Measurements from ENCODE around the gene ECT2L. TPM values are rescaled to one million over a fixed set of nuclear protein-coding genes. Genes with fewer than 3 reads are reported as not detected.

The ECT2L gene
- total RNA-seq, 2 donors from 2014 or later, result not detected

DNA sequence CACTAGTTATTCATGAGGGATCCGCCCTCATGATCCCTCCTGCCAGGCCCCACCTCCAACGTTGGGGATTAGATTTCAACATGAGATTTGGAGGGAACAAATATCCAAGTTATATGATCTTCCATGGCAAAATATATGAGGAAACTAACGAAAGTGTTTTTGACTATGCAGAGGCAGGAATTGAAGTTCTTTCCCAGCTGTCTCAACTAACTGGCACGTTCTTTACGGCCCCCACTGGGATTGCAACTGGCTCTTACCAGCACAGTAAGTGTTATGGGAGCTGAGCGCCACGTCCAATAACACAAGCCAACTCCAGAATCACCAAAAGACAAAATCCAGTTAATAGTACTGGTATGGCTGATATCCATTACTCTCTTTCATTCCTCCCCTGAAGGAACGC lies 66.6 kb downstream of the ECT2L start:
- Histone ChIP-seq H3K9me3 (no peaks in the 10 kb centered on the region), H3K27me3 (replicated peaks; ENCODE audit: insufficient read depth) (no peaks in the 10 kb centered on the region), H3K27ac (no peak overlapping the region), H3K36me3 (no peaks in the 10 kb centered on the region), H3K4me3 (no peak overlapping the region), H3K4me1 (ENCODE audit: control insufficient read depth in 1 of 2, low read depth in 2 of 2) (peaks cover 0 to 13% of the 10 kb centered on the region in 2 donors)
- no peak for TF ChIP-seq CTCF (IDR thresholded peaks at IDR 0.05)
- no peak for ATAC-seq (ENCODE audit: insufficient number of reproducible peaks, low FRiP score, low read depth)
- DNase-seq (ENCODE audit: low spot score), result no peak

DNA sequence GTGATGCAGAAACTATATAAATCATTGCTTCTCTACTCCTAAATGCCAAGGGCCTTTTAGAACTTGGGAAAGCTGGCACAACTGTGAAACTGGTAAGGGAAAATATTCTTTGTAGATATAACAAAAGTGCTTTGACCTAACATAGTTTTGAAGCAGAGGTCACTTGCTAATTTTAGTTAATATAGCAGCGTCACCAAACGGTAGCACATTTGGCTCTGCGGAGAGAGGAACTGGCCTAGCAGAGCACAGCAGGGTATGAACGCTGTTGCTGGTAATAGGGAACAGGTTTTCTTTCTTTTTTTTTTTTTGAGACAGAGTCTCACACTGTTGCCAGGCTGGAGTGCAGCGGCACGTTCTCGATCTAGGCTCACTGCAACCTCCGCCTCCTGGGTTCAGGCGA lies 67.4 kb downstream of the ECT2L start:
- no peaks in the 10 kb centered on the region for H3K27me3 ChIP-seq (replicated peaks; ENCODE audit: insufficient read depth)
- ATAC-seq (ENCODE audit: insufficient number of reproducible peaks, low FRiP score, low read depth) (no peak), DNase-seq (ENCODE audit: low spot score) (no peak)
- H3K9me3 ChIP-seq, result no peaks in the 10 kb centered on the region
- TF ChIP-seq CTCF (IDR thresholded peaks at IDR 0.05), result no peak
- H3K36me3 ChIP-seq, result no peaks in the 10 kb centered on the region
- H3K4me3 ChIP-seq, result no peak overlapping the region
- H3K27ac ChIP-seq, result no peak overlapping the region
- H3K4me1 ChIP-seq (ENCODE audit: control insufficient read depth in 1 of 2, low read depth in 2 of 2), result peaks cover 3 to 13% of the 10 kb centered on the region in 2 donors

- no peaks in the 10 kb centered on the region for H3K9me3 ChIP-seq
- ATAC-seq (ENCODE audit: insufficient number of reproducible peaks, low FRiP score, low read depth) (no peak), DNase-seq (ENCODE audit: low spot score) (no peak)
- no peak overlapping the region for H3K4me3 ChIP-seq
- H3K27ac ChIP-seq, result no peak overlapping the region
- no peaks in the 10 kb centered on the region for H3K36me3 ChIP-seq
- H3K27me3 ChIP-seq (replicated peaks; ENCODE audit: insufficient read depth), result no peaks in the 10 kb centered on the region
- H3K4me1 ChIP-seq (ENCODE audit: control insufficient read depth in 1 of 2, low read depth in 2 of 2), result peaks cover 3 to 16% of the 10 kb centered on the region in 2 donors
- TF ChIP-seq CTCF (IDR thresholded peaks at IDR 0.05), result no peak
Observed at GRCh38 chr6:138864343-138864890, 68.5 kb downstream of the ECT2L start.

GRCh38 chr6:138865480-138866109 lies 69.7 kb downstream of the ECT2L start:
- TF ChIP-seq CTCF (IDR thresholded peaks at IDR 0.05), result no peak
- no peaks in the 10 kb centered on the region for H3K36me3 ChIP-seq
- H3K9me3 ChIP-seq, result no peaks in the 10 kb centered on the region
- no peak overlapping the region for H3K4me3 ChIP-seq
- H3K27me3 ChIP-seq (replicated peaks; ENCODE audit: insufficient read depth), result no peaks in the 10 kb centered on the region
- ATAC-seq (ENCODE audit: insufficient number of reproducible peaks, low FRiP score, low read depth), result no peak
- no peak for DNase-seq (ENCODE audit: low spot score)
- H3K4me1 ChIP-seq (ENCODE audit: control insufficient read depth in 1 of 2, low read depth in 2 of 2), result peaks cover 3 to 28% of the 10 kb centered on the region in 2 donors
- no peak overlapping the region for H3K27ac ChIP-seq

GRCh38 chr6:138868181-138868580 lies 72.3 kb downstream of the ECT2L start:
- H3K27me3 ChIP-seq (replicated peaks; ENCODE audit: insufficient read depth), result no peaks in the 10 kb centered on the region
- TF ChIP-seq CTCF (IDR thresholded peaks at IDR 0.05), result no peak
- no peak overlapping the region for H3K27ac ChIP-seq
- H3K36me3 ChIP-seq, result no peaks in the 10 kb centered on the region
- no peaks in the 10 kb centered on the region for H3K9me3 ChIP-seq
- ATAC-seq (ENCODE audit: insufficient number of reproducible peaks, low FRiP score, low read depth), result no peak
- peaks cover 3 to 21% of the 10 kb centered on the region in 2 donors for H3K4me1 ChIP-seq (ENCODE audit: control insufficient read depth in 1 of 2, low read depth in 2 of 2)
- no peak for DNase-seq (ENCODE audit: low spot score)
- H3K4me3 ChIP-seq, result no peak overlapping the region
